Epithelial cell of prostate (primary cell): ENCODE data around the gene PRSS8.
"Not testable (repeated sequence)": the region's sequence is repeated elsewhere in the genome, so short reads cannot be mapped to it uniquely, and the experiment has no call there.

Experiments used
- DNase-seq: peaks from one replicate; pipeline ENCODE4 v3.0.0-alpha.2; 2011; ENCODE audit warnings: low read depth, low spot score
- H3K27ac ChIP-seq: fragments of 450-650 bp; 2 replicates; pipeline ENCODE4 v1.5.1; 2017; ENCODE audit warnings: mild to moderate bottlenecking

The PRSS8 gene

GRCh38 chr16:31145398-31145990 lies 10.0 kb upstream of the PRSS8 start:
- no peak overlapping the region for H3K27ac ChIP-seq

GRCh38 chr16:31144418-31144817 lies 8.9 kb upstream of the PRSS8 start:
- not testable (repeated sequence) for H3K27ac ChIP-seq, DNase-seq

More at GRCh38 chr16:31145398-31145990, 10.0 kb upstream of the PRSS8 start:
- no peak for DNase-seq

- no peak for DNase-seq
- H3K27ac ChIP-seq, result no peak overlapping the region
Measured at GRCh38 chr16:31143694-31144148, 8.2 kb upstream of the PRSS8 start.

GRCh38 chr16:31143011-31143693 lies 7.6 kb upstream of the PRSS8 start:
- no peak for DNase-seq
- peak overlapping the region; percentile 86 for H3K27ac ChIP-seq

GRCh38 chr16:31142109-31143010 lies 6.8 kb upstream of the PRSS8 start:
- H3K27ac ChIP-seq, result peak overlapping the region; percentile 86
- DNase-seq, result peak; percentile 81

GRCh38 chr16:31141489-31142108 lies 6.1 kb upstream of the PRSS8 start:
- peak overlapping the region; percentile 86 for H3K27ac ChIP-seq
- DNase-seq, result no peak

GRCh38 chr16:31141071-31141469 lies 5.5 kb upstream of the PRSS8 start:
- peak overlapping the region; percentile 86 for H3K27ac ChIP-seq
- not testable (repeated sequence) for DNase-seq

- H3K27ac ChIP-seq, result peak overlapping the region; percentile 86
- DNase-seq, result peak; percentile 68
Measured at GRCh38 chr16:31138621-31139578, 3.4 kb upstream of the PRSS8 start.

GRCh38 chr16:31136822-31137499 lies 1.4 kb upstream of the PRSS8 start:
- not testable (repeated sequence) for DNase-seq, H3K27ac ChIP-seq

- no peak for DNase-seq
- H3K27ac ChIP-seq, result no peak overlapping the region
Measured at GRCh38 chr16:31136287-31136662, 748 bp upstream of the PRSS8 start.

GRCh38 chr16:31134625-31135534 lies 647 bp downstream of the PRSS8 start:
- peak overlapping the region; percentile 96 for H3K27ac ChIP-seq
- no peak for DNase-seq

- DNase-seq, result no peak
- H3K27ac ChIP-seq, result peak overlapping the region; percentile 96
Measured at GRCh38 chr16:31134091-31134571, 1.4 kb downstream of the PRSS8 start.

- H3K27ac ChIP-seq, result peak overlapping the region; percentile 96
- DNase-seq, result no peak
Measured at GRCh38 chr16:31133046-31133501, 2.5 kb downstream of the PRSS8 start.

GRCh38 chr16:31132303-31132979 lies 3.1 kb downstream of the PRSS8 start:
- no peak for DNase-seq
- peak overlapping the region; percentile 96 for H3K27ac ChIP-seq

- peak overlapping the region; percentile 96 for H3K27ac ChIP-seq
- DNase-seq, result no peak
Measured at GRCh38 chr16:31131841-31132271, 3.7 kb downstream of the PRSS8 start.

GRCh38 chr16:31131416-31131815 lies 4.1 kb downstream of the PRSS8 start:
- no peak for DNase-seq
- peak overlapping the region; percentile 96 for H3K27ac ChIP-seq

- no peak for DNase-seq
- peak overlapping the region; percentile 96 for H3K27ac ChIP-seq
Measured at GRCh38 chr16:31130899-31131298, 4.6 kb downstream of the PRSS8 start.
